C4-2B (cell line): ENCODE measurements around the gene ARPC4.

Source experiments
- H3K27ac ChIP-seq: fragments of 450-650 bp; 2 replicates; pipeline ENCODE4 v1.5.1; 2017
- ZFX ChIP-seq: fragments of 450-650 bp; IDR thresholded peaks from 2 replicates; pipeline ENCODE4 v1.6.1; 2017
- TF ChIP-seq, protein P1 (sequence below): fragments of 450-650 bp; conservative IDR thresholded peaks from 2 replicates; pipeline ENCODE4 v1.5.1; 2017; ENCODE audit warnings: mild to moderate bottlenecking

ARPC4 gene

DNA sequence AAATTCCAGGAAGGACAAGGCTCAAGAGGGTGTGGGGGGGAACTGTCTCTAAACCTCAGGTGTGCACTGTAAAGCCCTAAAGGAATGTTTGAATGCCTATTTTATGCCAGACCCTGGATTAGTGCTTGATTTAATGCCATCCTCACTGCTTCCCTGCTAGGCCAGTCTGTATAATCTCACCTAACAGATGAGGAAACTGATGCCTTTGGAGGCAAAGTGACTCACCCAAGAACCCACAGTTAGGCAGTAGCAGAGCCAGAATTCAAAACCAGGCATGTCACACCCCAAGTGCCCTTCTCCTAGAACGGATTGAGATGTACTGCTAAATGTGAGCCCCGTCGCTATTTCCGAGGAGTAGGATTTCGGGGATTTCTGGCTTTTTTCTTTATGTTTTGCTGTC, 31.0 kb upstream of the ARPC4 start:
- no peak overlapping the region for H3K27ac ChIP-seq
- TF ChIP-seq, protein P1, sequence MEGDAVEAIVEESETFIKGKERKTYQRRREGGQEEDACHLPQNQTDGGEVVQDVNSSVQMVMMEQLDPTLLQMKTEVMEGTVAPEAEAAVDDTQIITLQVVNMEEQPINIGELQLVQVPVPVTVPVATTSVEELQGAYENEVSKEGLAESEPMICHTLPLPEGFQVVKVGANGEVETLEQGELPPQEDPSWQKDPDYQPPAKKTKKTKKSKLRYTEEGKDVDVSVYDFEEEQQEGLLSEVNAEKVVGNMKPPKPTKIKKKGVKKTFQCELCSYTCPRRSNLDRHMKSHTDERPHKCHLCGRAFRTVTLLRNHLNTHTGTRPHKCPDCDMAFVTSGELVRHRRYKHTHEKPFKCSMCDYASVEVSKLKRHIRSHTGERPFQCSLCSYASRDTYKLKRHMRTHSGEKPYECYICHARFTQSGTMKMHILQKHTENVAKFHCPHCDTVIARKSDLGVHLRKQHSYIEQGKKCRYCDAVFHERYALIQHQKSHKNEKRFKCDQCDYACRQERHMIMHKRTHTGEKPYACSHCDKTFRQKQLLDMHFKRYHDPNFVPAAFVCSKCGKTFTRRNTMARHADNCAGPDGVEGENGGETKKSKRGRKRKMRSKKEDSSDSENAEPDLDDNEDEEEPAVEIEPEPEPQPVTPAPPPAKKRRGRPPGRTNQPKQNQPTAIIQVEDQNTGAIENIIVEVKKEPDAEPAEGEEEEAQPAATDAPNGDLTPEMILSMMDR: no peak
- TF ChIP-seq ZFX: no peak

- no peak overlapping the region for H3K27ac ChIP-seq
- no peak for TF ChIP-seq ZFX
These were observed 30.0 kb upstream of the ARPC4 start for GRCh38 chr3:9762871-9763270.

DNA sequence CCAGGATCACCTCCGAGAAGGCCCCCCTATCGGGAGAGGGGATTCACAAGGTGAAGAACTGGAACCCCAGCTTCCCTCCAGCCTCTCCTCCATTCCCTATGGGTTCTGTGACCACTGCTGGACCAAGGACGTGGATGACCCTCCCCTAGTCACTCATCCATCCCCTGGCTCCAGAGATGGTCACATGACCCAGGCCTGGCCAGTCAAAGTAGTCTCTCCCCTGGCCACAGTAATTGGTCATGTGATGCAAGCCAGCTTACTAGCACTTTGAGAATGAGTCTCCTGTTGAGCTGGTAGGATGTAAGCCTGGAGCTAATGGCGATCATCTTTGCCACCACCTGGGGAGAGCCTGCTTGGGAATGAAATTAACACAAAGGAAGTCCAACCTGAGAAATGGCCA, 27.0 kb upstream of the ARPC4 start:
- no peak for TF ChIP-seq ZFX
- TF ChIP-seq, protein P1: no peak
- no peak overlapping the region for H3K27ac ChIP-seq

GRCh38 chr3:9767418-9767817, 25.5 kb upstream of the ARPC4 start:
- TF ChIP-seq, protein P1: no peak
- TF ChIP-seq ZFX: no peak
- no peak overlapping the region for H3K27ac ChIP-seq

GRCh38 chr3:9768141-9768775, 24.6 kb upstream of the ARPC4 start:
- TF ChIP-seq ZFX: no peak
- TF ChIP-seq, protein P1: no peak
- H3K27ac ChIP-seq: no peak overlapping the region; the same call in 1 of the 2 replicates

- peak overlapping the region; percentile 88 for H3K27ac ChIP-seq
- TF ChIP-seq ZFX: no peak
- TF ChIP-seq, protein P1: no peak
These were observed 23.9 kb upstream of the ARPC4 start for GRCh38 chr3:9769012-9769411.

GRCh38 chr3:9769426-9770275, 23.2 kb upstream of the ARPC4 start, which contains the start of gene CAMK1:
CAMK1 (minus strand) TSS chr3:9769947; CDS start chr3:9767749, 2,198 bp downstream.
- peak within 1 kb of the TSS; percentile 88 for H3K27ac ChIP-seq
- TF ChIP-seq, protein P1: no peak
- TF ChIP-seq ZFX: peak; percentile 81
